ENCODE results near the gene PRODH2. TPM values are rescaled to one million over a fixed set of nuclear protein-coding genes. Genes with fewer than 3 reads are reported as not detected.
"Not testable (repeated sequence)": the region's sequence is repeated elsewhere in the genome, so short reads cannot be mapped to it uniquely, and the experiment has no call there.

Gene PRODH2
- total RNA-seq, 1 experiment from 2014 or later, result not detected

- TF ChIP-seq MLX (CRISPR knock-in tag; IDR thresholded peaks at IDR 0.05) (no peak), ATF6 (CRISPR knock-in tag; IDR thresholded peaks at IDR 0.05) (no peak), ERG (CRISPR knock-in tag; IDR thresholded peaks at IDR 0.05) (no peak), AR (CRISPR knock-in tag; IDR thresholded peaks at IDR 0.05) (no peak), RELA (CRISPR knock-in tag; IDR thresholded peaks at IDR 0.05; ENCODE audit: borderline replicate concordance) (no peak), ZMAT4 (CRISPR knock-in tag; IDR thresholded peaks at IDR 0.05) (no peak), E2F4 (CRISPR knock-in tag; IDR thresholded peaks at IDR 0.05; ENCODE audit: borderline replicate concordance, low read depth) (no peak)
These were observed 39.4 kb downstream of the PRODH2 start (continued) for GRCh38 chr19:35773020-35773806.

GRCh38 chr19:35772362-35772761 lies 40.3 kb downstream of the PRODH2 start:
- CTCF ChIA-PET; H3K4me3 Mint-ChIP-seq; ATAC-seq; POLR2A ChIA-PET; H3K27ac Mint-ChIP-seq; DNase-seq (ENCODE audit: low spot score); H3K9me3 Mint-ChIP-seq; H3K36me3 Mint-ChIP-seq: not testable (repeated sequence)
- Mint-ChIP-seq H3K27me3 (ENCODE audit: low read depth) (peaks cover 25% of the 10 kb centered on the region), H3K4me1 (peaks cover 35% of the 10 kb centered on the region)

GRCh38 chr19:35768082-35768421 lies 44.6 kb downstream of the PRODH2 start:
- POLR2A ChIA-PET, result interaction anchor here (1.1 to 1.6 kb wide), 2 partner anchors 20 to 23 kb away, joined by 4 to 5 read pairs; partner anchors contain the start of genes LIN37, PSENEN and U2AF1L4
- no peaks in the 10 kb centered on the region for H3K9me3 Mint-ChIP-seq
- DNase-seq (ENCODE audit: low spot score) (no peak), ATAC-seq (no peak)
- peaks cover 8% of the 10 kb centered on the region for H3K27me3 Mint-ChIP-seq (ENCODE audit: low read depth)
- H3K4me3 Mint-ChIP-seq, result no peak overlapping the region
- TF ChIP-seq MAX (CRISPR knock-in tag; IDR thresholded peaks at IDR 0.05), result 0 out of 2 replicates have a peak, but pooled peaks have one; percentile 8
- no peak for TF ChIP-seq TEAD4 (CRISPR knock-in tag; IDR thresholded peaks at IDR 0.05)
- TF ChIP-seq USF1 (CRISPR knock-in tag; IDR thresholded peaks at IDR 0.05), result no peak
- CTCF ChIA-PET, result interaction anchor here (0.5 to 1.9 kb wide), 10 partner anchors 10 to 163 kb away, joined by 3 to 11 read pairs (median 4); partner anchors contain the start of genes LIN37, PROSER3, PSENEN and U2AF1L4
- peaks cover 13% of the 10 kb centered on the region; the same call in 1 of the 2 replicates for H3K36me3 Mint-ChIP-seq
- H3K4me1 Mint-ChIP-seq, result peaks cover 13% of the 10 kb centered on the region
- no peak overlapping the region for H3K27ac Mint-ChIP-seq

Measured in WTC11 (cell line).